Adrenal gland (tissue), 5 donors: ENCODE results near the gene SYT6.

Source experiments
- CTCF ChIP-seq, 6 experiments: fragments of 450-650 bp in 4 of 6; fragments of 200-600 bp in 2 of 6; sonication (generic) in 1 of 6; IDR thresholded peaks; 1 replicate in 5 of 6; 2 replicates in 1 of 6; pipeline versions ENCODE4 v1.5.1 to v1.8.0; 2016 to 2021; ENCODE audit warnings: antibody characterized with exemption in 6 of 6, mild to moderate bottlenecking in 2 of 6, moderate library complexity in 1 of 6
- POLR2A ChIP-seq, 2 donors: fragments of 450-650 bp; IDR thresholded peaks; one replicate each; pipeline ENCODE4 v1.6.1; 2017; ENCODE audit warnings: antibody characterized with exemption in 2 of 2, mild to moderate bottlenecking in 2 of 2, moderate library complexity in 1 of 2
- donor health status: DM: no; HTN: no; CAD: no.

- TF ChIP-seq CTCF (IDR thresholded peaks at IDR 0.05) = no peak
- TF ChIP-seq POLR2A (IDR thresholded peaks at IDR 0.05) = no peak
These were observed 19.2 kb downstream of the SYT6 start for GRCh38 chr1:114134518-114134917.
